HEK293T (cell line): ENCODE results near the gene CALHM5.

Experiments used
- ARNT ChIP-seq: fragments of 450-650 bp; IDR thresholded peaks from 2 replicates; pipeline ENCODE4 v1.6.1; 2017; ENCODE audit warnings: mild to moderate bottlenecking
- FOXA1 ChIP-seq: fragments of 450-650 bp; IDR thresholded peaks from 2 replicates; pipeline ENCODE4 v1.6.1; 2016; ENCODE audit warnings: mild to moderate bottlenecking
- FOXK2 ChIP-seq: fragments of 450-650 bp; IDR thresholded peaks from 2 replicates; pipeline ENCODE4 v1.6.1; 2016; ENCODE audit warnings: mild to moderate bottlenecking
- SP1 ChIP-seq: fragments of 450-650 bp; IDR thresholded peaks from 2 replicates; pipeline ENCODE4 v1.6.1; 2017
- ZNF384 ChIP-seq: fragments of 450-650 bp; IDR thresholded peaks from 2 replicates; pipeline ENCODE4 v1.6.1; 2016

DNA sequence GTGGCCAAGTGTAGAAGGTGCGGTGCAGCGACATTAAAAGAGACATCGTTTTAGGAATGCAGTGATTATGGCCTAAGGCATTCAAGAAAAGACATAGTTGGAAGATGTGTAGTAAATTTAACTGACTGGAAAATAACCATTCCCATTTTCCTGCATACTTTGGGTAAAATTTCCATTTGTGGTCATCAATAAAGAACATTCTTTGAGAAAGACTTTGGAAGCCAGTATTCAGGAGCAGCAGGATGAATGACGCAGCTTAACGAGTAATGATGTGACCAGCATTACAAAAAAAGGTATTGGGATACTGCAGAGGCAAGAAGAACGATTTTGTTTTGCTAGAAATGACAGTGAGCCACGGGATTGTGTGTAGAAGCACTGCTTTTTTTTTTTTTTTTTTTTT lies 52.9 kb downstream of the CALHM5 start:
- TF ChIP-seq FOXK2 = no peak
- TF ChIP-seq ZNF384 = no peak
- no peak for TF ChIP-seq FOXA1
- TF ChIP-seq ARNT = no peak
- TF ChIP-seq SP1 = no peak
